T-helper 2 cell treated with Interferon-gamma antibody and Interleukin-4, amounts not matched to agents 100 ng/mL and 5 ng/mL, for 36 hours (primary cell): Measurements from ENCODE around the gene ARHGDIG. TPM values are rescaled to one million over a fixed set of nuclear protein-coding genes. Genes with fewer than 3 reads are reported as not detected.
"Not testable (repeated sequence)": the region's sequence is repeated elsewhere in the genome, so short reads cannot be mapped to it uniquely, and the experiment has no call there.

ENCODE experiments used
- intact Hi-C: fragments of 100-400 bp; cut with micrococcal nuclease; formaldehyde crosslinking; loops from one replicate; pipeline ENCODE4 v1.15.1; 2023
- total RNA-seq: library from RNA; stranded (reverse); gene quantifications from 2 replicates; pipeline ENCODE4 v1.2.3, GENCODE V29; 2022

ARHGDIG gene
- total RNA-seq, 1 donor from 2014 or later = not detected

GRCh38 chr16:263182-263774, 17.1 kb upstream of the ARHGDIG start:
- intact Hi-C loops = no loop called here

GRCh38 chr16:263944-264343, 16.4 kb upstream of the ARHGDIG start:
- intact Hi-C loops = no loop called here

- intact Hi-C loops = no loop called here
Measured at GRCh38 chr16:264440-264951, 15.9 kb upstream of the ARHGDIG start.

- intact Hi-C loops = no loop called here
Measured at GRCh38 chr16:265002-265529, 15.3 kb upstream of the ARHGDIG start.

DNA sequence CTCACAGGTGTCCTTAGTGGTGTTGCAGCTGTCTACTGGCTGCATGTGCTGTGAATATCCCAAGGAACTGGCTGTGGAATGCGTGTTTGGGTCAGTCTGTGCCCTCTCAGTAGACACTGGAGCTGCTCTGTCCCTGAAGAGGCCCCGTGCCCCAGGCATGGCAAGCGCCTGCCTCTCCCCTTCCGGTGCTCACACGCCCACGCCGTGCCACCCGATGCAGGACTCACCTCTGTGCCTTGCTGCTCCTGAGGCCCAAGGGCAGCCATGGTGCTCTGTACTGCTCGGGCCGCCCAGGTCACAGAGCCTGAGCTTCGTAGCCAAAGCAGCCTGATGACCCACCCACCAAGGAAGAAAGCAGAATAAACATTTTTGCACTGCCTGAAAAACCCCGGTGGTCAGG, 14.7 kb upstream of the ARHGDIG start:
- intact Hi-C loops = no loop called here

DNA sequence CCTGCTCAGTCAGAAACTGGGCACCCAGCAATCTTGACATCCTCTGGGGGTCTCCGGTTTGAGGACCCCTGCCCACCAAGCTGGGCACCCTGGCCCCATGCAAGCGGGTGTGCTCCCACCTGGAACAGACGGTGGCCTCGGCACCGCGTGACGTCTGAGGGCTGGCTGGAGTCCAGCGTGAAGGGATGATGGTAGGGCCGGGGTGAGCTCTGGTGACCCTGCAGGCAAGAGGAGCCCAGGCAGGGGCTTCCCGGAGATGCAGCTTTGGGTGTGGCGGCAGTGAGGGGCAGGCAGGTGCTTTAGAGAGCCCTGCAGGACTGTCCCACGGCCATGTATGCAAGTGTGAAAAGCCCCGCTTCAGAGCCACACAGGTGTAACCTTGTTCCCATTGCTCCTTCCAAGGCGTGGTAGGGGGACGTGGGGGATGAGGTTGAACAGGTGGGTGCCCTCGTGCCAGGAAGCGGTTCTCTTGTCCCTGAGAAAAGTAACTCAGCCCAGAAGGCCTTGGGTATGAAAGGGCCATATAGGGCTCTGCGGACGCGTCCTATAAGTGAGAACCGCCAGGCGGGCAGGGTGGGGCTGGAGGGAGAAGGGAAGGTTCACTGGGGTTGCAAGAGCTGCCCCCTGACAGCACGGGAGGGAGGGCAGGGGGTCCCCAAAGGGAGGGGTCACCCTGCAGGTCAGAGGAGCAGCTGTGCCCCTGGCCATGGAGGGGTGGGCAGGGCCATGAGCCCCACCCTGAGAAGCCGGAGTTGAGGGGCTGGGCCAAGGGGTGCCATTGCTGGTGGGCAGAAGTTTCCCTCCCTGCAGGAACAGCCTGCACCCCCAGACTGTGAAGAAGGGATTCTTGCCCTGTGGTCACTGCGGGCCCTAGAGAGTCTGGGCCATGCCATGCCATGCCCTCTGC, 13.9 kb upstream of the ARHGDIG start:
- intact Hi-C loops = no loop called here

- intact Hi-C loops = not testable (repeated sequence)
Measured at GRCh38 chr16:267562-267961, 12.8 kb upstream of the ARHGDIG start.

DNA sequence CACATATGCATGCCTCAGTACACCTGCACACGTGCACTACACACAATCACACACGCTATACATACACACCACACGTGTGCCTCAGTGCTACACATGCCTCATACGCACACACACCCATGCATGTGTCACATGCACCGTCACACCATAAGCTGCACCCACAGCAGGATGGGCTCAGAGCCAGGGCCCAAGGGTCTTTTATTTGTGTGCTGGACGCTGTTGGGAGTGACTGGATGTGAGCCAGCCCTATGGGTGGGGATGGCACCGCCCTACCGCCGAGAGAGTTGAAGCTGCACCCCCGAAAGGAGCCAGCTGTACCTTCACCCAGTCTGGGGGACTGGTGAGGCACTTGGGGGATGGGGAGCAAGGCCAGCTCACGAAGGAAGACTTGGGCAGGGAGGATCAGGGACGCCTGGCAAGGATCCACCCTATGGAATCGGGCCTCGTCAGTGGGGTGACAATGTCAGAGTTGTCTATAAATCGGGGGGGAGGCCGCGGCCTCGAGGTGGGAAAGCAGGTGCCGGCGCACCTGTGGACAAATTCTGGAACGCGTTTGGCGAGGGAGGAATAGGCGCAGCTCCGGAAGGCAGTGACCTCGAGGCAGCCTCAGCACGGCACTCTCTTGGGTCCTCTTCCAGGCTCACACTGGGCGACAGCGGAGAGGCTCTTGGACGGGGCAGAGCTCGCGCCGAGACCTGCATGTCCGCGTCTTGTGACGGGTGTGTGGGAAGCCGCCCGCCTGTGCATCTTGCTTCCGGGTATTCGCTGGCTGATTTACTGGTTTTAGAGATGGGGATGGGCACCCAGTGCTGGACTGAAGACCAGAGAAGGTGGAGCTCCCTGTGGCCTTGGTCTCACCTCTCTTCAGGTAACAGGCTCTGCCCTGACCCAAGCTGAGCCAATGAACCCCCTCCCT, 12.0 kb upstream of the ARHGDIG start:
- intact Hi-C loops = no loop called here

DNA sequence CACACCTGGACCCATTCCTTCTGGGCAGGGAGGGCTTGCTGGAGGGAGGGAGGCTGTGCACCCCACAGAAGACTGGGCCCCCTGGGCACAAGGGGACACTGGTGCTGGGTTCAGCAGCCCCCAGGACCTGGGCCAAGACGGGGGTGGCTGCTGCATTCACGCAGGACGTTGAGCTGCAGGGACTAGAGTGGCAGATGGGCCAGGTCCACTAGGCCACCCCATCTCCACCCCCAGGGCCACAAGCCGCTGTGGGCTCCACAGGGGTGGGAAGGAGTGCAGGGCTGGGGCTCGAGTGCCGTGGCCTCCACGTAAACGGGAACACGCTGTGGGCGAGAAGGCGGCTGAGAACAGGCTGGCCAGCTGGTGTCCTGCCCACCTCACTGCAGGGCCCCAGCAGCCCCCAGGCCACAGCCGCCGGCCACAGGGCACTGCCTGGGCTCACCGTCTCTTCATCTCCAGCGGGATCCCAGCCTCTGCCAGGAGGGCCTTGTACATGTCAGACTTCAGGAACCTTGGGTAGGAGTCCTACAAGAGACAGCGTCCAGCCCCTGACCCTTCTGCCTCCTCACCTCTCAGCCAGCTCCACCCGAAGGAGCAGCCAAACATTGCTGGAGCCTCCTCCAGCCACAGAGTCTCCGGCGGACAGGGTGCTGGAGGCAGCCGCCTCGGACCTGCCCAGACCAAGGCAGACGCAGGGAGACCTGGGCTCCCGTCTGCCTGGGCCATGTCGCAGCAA, 11.2 kb upstream of the ARHGDIG start:
- intact Hi-C loops = no loop called here

DNA sequence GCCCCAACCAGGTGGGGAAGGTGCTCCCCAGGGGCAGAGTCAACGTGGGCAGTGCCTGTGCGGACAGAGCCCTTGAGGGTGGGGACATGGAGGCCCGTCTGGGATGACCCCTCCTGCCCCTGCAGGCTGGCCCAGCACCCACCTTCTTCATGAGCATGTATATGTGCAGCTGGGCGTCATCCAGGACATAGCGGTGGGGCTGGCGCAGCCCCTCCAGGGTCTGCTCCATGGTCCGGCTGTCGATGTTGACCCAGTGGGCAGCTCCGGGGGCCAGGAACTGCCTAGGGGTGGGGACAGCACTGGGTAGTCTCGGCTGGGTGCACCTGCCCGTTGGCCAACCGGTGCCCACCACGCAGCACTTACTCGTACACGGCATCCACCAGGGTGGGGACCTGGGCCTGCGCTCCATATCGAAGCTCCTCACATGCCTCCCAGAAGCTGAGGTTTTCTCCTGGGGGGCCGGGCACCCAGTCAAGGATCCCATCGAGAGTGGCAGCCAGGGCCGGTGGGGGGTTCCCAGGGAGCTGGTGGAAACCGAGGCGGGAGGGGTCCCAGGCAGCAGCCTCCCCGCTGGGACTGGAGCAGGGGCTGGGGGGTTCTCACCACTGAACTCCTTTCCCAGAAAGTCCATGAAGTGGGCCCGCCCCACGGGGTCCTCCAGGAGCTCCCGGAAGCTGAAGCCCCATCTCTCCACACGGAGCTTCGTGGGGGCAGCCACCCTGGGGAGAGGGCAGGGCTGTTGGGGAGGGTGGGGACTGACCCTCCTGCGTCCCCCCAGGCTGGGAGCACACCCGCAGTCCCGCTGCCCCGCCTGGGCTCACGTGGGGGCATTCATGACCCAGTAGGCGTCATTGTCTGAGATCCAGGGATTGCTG, 9.8 kb upstream of the ARHGDIG start:
- intact Hi-C loops = no loop called here

DNA sequence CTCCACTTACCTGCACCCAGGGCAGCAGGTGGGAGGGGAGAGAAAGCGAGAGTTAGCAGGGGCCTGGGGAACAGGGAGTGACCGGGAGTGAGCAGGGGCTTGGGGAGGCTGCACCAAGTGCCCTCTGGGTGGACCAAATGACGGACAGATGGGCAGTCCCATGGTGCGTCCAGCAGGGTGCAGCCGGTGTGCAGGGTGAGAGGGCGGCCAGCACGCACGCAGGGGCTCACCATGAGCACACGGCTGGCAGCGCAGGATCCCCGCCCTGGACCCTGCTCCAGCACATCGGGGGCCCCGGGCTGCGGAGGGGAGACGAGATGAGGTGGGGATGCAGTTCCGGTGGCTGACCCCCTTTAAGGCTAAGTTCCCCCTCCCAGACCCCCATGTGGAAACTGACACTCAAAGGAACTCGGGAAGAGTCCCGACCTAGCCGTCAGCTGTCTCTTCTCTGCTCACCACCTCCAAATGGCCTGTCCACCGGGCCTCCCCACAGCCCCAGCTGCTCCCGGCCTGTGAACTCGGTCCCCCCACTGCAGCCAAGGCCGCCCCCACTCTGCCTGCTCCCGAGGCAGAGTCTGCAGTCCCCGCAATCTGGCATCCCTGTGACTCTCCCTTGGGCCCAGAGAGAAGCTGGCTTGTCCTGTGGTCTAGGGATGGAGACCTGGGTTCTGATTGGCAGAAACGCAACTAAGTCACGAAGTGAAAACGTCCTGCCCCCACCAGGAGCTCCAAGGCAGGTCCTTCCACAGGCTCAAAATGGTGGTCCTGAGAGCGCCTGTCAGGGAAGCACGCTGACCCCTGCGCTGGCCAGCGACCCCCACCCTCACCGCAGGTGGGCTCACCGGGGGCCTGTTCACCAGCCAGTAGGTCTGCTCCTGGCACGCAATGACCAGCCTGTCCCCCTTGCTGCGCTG, 7.5 kb upstream of the ARHGDIG start:
- intact Hi-C loops = no loop called here

- intact Hi-C loops = no loop called here
Measured at GRCh38 chr16:273547-274421, 6.6 kb upstream of the ARHGDIG start.

DNA sequence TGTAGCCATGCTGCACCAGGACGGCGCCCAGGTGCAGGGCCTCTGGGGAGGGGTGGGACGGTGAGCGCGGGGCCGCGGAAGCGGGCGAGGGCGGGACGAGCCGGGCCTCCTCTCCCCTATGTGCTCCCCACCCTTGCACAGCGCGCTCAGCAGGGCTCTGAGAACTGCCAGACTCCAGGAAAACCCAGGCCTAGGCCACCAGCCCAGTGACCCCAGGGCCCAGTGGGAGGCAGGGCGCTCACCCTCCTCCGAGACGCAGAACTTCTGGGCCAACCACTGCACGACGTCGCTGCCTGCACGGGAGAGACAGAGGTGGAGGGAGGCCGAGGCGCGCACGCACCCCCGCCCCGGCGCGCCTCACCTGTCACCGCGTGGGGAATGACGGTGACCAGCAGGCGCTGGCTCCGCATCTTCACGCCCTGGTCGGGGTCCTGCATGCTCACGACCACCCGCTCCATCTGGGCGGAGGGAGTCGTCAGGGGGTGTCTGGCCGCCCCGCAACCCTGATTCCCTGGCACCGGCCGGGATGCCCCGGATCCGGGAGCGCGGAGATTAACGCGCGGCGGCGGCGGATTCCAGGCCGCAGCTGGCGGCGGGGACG, 5.2 kb upstream of the ARHGDIG start:
- intact Hi-C loops = no loop called here

DNA sequence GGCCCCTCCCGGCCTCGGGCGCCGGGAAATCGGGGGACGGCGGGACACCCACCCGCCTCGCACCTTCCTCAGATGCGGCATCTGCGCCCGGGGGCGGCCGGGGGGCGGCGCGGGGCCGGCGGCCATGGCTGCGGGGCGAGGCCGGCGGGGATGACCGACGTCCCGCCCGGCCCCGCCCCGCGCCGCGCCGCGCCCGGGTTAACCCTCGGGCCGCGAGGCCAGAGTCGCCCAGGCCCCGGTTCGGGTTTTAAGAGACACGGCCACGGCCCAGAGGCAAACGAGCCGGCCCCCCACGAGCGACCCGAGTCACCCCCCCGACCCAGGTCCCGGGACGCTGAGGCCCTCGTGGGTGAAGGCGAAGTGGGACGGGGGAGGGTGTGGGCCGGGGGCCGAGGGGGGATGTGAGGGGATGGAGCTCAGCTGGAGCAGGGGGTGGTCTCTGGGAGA, 4.6 kb upstream of the ARHGDIG start, which contains the start of gene RGS11:
TSS of gene RGS11 (minus strand) at position 159 of the 447 bp plus-strand sequence. CDS start at position 126, 33 bp downstream.
- intact Hi-C loops = no loop called here

DNA sequence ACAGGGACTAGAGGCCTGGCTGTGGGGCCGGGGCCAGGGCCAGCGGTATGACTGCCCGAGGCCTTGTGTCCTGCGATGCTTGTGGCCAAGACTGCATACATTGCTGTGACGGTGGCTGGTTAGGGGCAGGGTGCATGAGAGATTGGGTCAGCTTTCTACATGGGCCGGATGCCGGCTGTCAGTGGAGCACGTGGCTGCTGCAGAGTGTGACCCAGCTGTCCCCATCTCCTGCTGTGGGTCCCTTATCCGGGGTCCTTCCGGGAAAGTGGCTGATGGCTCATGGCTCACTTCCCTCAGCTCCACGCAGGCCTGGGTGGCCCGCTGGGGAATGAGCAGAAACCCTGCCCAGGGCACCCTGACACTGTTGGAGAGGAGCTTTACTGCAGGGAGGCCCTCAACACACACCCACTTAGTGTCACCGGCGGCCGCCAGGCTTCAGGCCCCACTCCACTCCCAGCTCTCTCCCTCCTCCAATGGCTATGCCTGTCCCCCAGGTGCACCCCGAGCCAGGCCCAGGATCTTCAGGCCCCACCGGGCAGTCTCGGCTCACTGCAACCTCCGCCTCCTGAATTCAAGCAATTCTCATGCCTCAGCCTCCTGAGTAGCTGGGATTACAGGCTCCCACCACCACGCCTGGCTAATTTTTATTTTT, 3.8 kb upstream of the ARHGDIG start:
- intact Hi-C loops = no loop called here

GRCh38 chr16:278863-279366, 1.5 kb upstream of the ARHGDIG start:
- intact Hi-C loops = loop anchor here (2.0 kb wide), 1 partner anchor 44 kb away; the partner anchor contains the start of gene FAM234A
